DMS53 (cell line): Measurements from ENCODE around the gene PPY.
A peak's percentile ranks its signal among the peaks of the same experiment; 100 is the strongest.
"Not testable (repeated sequence)": the region's sequence is repeated elsewhere in the genome, so short reads cannot be mapped to it uniquely, and the experiment has no call there.

Experiments
- DNase-seq: peaks from one replicate; lab custom pipeline; 2025; lab: John Stamatoyannopoulos, UW

Gene PPY

GRCh38 chr17:43931062-43931571 is 11.2 kb downstream of the PPY start:
- peak; percentile 88 for DNase-seq

- DNase-seq = no peak
Measured at GRCh38 chr17:43928609-43929008, 13.7 kb downstream of the PPY start.

GRCh38 chr17:43927929-43928328 is 14.3 kb downstream of the PPY start:
- DNase-seq = not testable (repeated sequence)

DNA sequence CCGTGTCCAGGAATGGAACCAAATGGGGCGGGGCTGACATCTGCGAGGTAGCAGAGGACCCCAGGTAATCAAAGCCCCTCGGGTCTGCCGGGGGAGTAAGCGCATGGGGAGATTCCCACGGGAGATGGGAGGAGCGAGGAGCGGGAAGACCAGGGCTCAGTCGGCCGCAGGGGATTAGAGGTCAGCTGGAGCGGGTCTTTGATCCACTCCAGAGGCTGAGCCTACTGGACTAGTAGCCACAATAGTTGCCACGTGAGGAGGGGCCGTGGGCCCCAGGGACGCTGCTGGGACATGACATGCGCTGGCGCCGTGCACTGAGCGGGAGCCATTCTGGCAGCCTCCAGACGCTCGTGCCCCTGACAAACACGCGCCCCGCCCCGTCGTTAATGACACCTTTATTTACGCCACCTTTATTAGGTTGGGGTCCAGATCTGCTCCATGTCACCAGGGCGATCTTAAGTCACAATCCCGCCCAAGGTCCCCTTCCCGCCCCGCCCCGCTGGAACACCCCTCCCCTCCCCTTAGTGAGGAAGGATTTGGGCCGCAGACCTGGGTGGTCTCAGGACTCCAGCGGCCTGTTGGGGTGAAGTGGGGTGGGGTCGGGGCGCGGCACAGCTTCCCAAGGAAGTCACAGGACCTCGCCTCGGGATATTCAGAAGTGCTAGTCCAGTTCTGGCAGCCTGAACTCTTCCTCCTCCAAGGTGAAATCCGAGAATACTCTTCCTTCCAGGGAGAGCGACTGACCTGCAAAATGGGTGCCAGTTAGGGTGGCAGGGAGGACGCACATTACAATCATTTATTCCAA is 15.0 kb downstream of the PPY start:
- peak; percentile 52 for DNase-seq

DNA sequence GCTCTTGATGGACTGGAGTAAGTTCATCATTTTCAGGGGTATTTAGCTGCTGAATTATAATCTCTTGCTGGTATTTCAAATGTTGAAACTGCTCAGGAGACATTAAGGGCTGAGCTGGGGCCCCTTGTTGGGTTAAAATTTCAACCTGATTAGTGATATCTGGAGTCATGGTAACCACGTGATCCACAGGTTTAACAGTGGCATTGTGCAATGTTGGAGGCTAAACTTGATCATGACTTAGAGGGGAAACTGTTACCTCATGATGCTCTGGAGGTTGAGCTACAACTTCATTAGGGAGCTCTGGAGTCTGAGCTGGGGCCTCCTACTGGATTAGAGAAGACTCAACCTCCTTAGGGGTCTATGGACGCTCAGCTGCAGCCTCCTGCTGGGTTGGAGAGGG is 17.7 kb downstream of the PPY start:
- no peak for DNase-seq

- DNase-seq = no peak
Measured at GRCh38 chr17:43920500-43921095, 21.7 kb downstream of the PPY start.

DNA sequence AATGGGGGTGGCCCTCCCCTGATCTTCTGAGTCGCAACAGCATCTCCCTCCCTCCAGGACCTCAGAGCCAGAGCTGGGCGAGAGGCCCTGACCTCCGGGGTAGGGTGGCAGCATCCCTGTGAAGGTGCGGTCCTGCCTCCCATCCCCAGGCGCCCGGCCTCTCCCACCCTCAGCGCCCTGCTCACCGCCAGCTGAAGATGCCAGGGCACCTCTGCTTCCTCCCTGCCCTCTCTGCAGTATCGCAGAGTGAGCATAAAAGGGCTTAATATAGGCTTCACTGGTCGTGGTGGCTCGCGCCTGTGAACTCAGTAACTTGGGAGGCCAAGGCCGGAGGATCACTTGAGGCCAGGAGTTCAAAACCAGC is 24.3 kb downstream of the PPY start:
- no peak for DNase-seq

DNA sequence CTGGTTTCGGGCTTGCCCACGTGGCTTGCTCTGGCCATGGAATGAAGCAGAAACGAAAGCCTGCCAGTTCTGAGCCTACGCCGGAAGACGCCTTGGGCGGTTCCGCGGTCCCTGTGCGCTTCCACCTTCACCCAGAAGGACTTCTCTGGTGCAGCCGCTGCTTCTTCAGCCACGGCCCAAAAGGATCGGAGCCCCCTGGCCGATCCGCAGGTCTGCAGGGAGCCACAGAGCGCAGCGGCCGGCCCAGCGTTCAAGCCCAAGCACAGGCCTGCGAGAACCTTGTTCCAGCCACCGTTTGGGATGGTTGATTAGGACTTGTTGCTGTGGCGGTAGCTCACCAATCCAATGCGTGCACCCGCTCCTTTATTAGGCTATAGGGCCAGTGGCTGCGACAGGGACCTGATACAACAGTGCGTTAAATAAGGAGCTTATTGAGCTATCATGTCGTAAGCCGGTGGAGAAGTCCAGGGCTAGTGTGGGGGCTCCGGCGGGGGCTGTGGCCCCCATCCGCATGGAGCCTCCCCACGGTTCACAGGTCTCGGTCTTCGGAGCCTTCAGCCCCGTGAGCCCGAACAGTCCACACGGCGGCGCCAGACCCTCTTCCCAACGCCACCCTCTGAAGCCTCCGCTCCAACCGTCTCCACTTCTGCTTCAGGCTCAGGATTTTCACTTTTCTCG is 24.8 kb downstream of the PPY start:
- DNase-seq = peak; percentile 36

GRCh38 chr17:43917016-43917347 is 25.3 kb downstream of the PPY start:
- DNase-seq = no peak

GRCh38 chr17:43916385-43916784 is 25.9 kb downstream of the PPY start:
- no peak for DNase-seq

DNA sequence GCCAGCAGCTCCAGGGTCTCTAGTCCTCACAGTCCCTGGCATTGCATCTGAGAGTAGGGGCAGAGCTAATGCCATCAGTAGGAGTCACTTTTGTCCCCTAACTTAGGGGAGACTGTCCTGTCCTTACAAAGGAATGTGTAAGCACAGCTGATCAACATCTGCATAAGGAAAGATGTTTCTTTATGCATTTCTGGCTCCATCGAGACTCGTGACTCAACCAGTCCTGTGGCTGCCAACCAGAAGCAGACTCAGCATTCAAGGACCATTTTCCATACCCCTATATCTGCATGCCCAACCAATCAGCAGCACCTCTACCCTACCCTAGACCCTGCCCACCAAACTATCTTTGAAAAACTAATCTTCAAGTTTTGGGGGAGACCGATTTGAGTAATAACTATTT is 26.7 kb downstream of the PPY start:
- no peak for DNase-seq

DNA sequence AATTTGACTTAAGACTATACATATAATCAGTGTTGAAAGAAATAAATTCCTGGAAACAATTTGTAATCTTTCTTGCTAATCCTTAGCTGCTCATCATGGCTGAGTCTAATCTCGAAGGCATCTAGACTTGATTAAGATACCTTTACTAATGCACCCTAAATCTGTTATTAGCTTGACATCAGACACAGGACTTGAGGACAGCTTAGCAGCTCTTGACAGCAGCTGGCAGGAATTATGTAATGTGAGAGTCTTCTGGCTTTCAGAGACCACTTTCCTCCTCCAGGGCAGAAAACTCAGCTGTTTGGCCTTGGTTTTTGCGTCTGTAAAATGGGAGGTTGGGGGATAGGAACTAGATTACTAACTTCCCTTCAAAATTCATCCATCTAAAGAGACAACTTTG is 27.8 kb downstream of the PPY start:
- DNase-seq = no peak

DNA sequence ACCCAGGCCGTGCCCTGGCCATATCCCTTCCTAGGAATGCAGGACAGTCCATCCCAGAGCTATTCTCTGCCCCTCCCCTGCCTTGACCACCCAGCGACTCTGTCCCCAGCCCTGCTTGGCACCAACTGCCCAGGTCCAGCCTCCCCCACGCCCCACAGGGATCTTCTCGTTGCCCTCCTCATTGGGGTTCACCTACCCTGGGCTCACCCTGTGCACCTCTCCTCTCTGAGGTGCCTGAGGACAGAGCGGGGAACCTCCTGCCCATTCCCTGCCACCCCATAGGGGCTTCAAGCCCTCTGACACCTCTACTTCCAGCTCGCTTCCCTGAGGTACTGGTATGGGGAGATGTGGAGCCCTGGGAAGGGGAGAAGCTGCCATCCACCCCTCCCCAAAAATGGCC is 28.7 kb downstream of the PPY start:
- no peak for DNase-seq

GRCh38 chr17:43912635-43913304 is 29.5 kb downstream of the PPY start:
- no peak for DNase-seq

GRCh38 chr17:43911904-43912303 is 30.4 kb downstream of the PPY start:
- no peak for DNase-seq

DNA sequence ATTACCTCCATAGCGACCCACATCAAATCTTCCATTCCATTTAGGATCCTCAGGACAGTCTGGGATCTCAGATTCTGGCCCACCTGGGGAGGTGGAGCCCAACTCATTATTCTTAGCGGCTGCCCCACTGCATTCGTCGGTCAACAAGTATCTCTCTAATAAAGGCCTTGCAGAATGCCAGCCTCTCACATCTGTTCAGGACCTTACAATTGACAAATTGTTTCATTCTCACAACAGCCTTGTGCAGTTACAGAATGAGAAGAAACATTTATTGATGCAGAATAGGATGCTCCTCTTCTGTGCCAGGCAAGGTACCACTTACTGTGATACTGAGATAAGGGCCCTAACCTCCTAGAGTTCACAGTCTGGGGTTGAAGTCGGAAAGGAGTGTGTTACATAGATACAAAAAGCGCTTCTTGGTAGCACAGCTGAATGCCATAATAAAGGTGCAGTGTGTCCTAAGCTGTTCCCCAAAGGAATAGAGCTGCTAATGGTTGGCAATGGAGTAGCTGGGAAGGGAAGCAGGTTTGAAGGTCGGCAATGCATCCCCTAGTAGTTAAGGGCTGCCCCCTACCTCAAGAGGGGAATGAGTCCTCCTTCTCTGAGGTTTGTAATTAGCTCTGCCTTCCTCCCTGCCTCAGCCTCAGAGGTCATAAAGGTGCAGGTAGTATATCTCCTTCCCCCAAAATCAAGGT is 32.6 kb downstream of the PPY start:
- DNase-seq = no peak

DNA sequence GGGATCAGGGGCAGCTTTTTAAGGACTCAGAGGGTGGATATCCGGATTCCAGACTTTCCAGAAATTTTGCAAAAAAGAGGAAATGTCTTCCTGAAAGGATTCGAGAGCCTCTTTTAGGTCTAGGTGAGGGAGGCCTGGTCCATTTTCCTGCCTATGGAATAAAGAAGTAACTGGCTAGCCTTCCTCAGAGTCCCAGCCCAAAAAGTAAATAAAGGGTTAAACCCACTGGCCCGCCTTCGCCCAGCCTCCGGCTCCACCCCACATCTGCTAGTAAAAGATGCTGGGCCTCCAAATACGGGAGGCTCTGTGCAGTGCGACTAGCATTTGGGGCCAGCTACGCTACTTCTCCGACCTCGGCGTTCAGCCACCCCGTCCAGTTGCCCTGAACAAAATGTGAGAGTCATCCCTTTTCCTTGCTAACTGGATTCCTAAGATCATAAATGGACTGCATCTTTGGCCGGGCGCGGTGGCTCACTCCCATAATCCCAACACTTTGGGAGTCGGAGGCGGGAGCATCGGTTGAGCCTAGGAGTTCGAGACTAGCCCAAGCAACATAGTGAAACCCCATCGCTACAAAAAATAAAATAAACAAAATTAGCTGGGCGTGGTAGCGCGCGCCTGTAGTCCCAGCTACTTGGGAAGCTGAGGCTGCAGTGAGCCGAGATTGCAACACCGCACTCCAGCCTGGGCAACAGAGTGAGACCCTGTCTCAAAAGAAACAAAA is 34.1 kb downstream of the PPY start:
- DNase-seq = no peak

DNA sequence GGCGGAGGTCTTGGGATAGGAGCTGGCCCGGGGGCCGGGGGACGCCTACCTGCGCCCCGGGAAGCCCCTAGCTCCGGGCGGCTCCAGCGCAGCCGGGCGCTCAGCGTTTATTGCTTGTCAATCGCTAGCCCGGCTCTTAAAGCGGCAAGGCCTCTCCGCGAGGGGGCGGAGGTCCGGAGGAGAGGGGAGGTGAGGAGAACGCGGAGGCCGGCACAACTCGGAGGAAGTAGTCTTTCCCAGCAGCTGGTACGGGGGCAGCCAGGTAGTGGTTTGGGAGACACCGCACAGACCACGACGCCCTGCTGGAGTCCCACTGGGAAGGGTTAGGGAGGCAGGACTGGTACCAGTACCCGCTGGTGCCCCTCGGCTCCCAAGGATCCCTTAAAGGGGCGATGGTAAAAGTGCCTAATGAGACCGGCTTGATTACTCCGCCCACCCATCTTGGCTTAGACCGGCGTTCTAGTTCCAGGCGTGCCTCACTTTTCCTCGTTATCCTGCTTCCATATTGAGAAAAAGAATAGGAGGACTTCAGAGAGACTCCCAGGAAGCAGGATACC is 34.8 kb downstream of the PPY start, which contains the start of gene MPP2:
TSS of gene MPP2 (minus strand) at position 112 of the 557 bp plus-strand sequence. CDS start 3,076 bp downstream, outside the sequence.
- DNase-seq = peak; percentile 59

- no peak for DNase-seq
Measured at GRCh38 chr17:43906951-43907424, 35.3 kb downstream of the PPY start.

- peak; percentile 62 for DNase-seq
Measured at GRCh38 chr17:43905985-43906852, 36.1 kb downstream of the PPY start.
